ENCODE measurements around the gene RHOT2.

- TF ChIP-seq CTCF (IDR thresholded peaks at IDR 0.05) (no peak), EZH2phosphoT487 (IDR thresholded peaks at IDR 0.05) (no peak), EZH2 (IDR thresholded peaks at IDR 0.05) (no peak)
Measured at GRCh38 chr16:638836-639235, 29.1 kb upstream of the RHOT2 start.

All from neural progenitor cell (in vitro differentiated cells).